Pancreas (tissue), 10 donors: Measurements from ENCODE around the gene ARID5A. TPM values are rescaled to one million over a fixed set of nuclear protein-coding genes. Genes with fewer than 3 reads are reported as not detected.

ENCODE experiments used
- ATAC-seq, 4 donors: fragments of 200-7000 bp; cut with Tn5 transposase; one replicate each; pipeline versions ENCODE4 v1.8.0 to v1.9.1; 2020; ENCODE audit warnings: mild to moderate bottlenecking in 4 of 4, moderate library complexity in 4 of 4
- DNase-seq, 6 donors: peaks; one replicate each; pipeline ENCODE4 v3.0.0-alpha.2; 2020
- FAIRE-seq: peaks from 2 replicates; lab custom pipeline; 2012; peaks lifted over from hg19 to GRCh38; lab: Jason Lieb, UNC
- H3K27ac ChIP-seq, 4 donors: fragments of 200-600 bp; sonication (generic); 1 replicate in 3 of 4; 2 replicates in 1 of 4; pipeline versions ENCODE4 v1.5.0 to v1.8.0; 2020
- H3K27me3 ChIP-seq, 4 donors: fragments of 200-600 bp; one replicate each; pipeline ENCODE4 v1.8.0; 2021
- H3K36me3 ChIP-seq, 3 donors: fragments of 200-600 bp; sonication (generic) in 1 of 3; one replicate each; pipeline versions ENCODE4 v1.5.0 to v1.8.0; 2020 to 2021
- H3K4me1 ChIP-seq, 3 donors: fragments of 200-600 bp; one replicate each; pipeline ENCODE4 v1.8.0; 2021
- H3K4me3 ChIP-seq, 4 donors: fragments of 200-600 bp; sonication (generic) in 2 of 4; one replicate each; pipeline versions ENCODE4 v1.5.0 to v1.8.0; 2020 to 2021
- H3K9me3 ChIP-seq, 4 donors: fragments of 200-600 bp; one replicate each; pipeline ENCODE4 v1.8.0; 2021
- CTCF ChIP-seq, 4 donors: fragments of 200-600 bp; sonication (generic) in 3 of 4; IDR thresholded peaks; one replicate each; pipeline versions ENCODE4 v1.5.0 to v1.8.0; 2021; ENCODE audit warnings: antibody characterized with exemption in 4 of 4
- WGBS, 2 donors: extraction: QIAGEN DNeasy Blood & Tissue Kit; methylation state at CpG; one replicate each; pipeline ENCODE4 v1.1.7; 2013; 5-methylcytosine and 5-hydroxymethylcytosine counted together
- intact Hi-C, 3 donors: fragments of 100-400 bp; cut with DNase I; formaldehyde crosslinking; loops; one replicate each; pipeline versions ENCODE4 v1.11.1 to v1.14.2; 2022
- polyA plus RNA-seq, 2 donors: library from polyadenylated mRNA; stranded (reverse); fragments of 200-250 nt; gene quantifications; one replicate each; pipeline ENCODE4 v1.2.3, GENCODE V29; 2013
- total RNA-seq, 6 donors: library from RNA; stranded (reverse); fragmentation: NEBNext Ultra II Directional in 4 of 6; extraction: Animal tissue kit (Norgen Biotek cat#: 25700) in 4 of 6; gene quantifications; one replicate each; pipeline versions ENCODE4 v1.2.1 to v1.2.4, GENCODE V29; 2021 to 2023
- donor health status: healthy with polysubstance abuse.
- donor health status: DM: no; HTN: no; CAD: no; lungs with moderate emphysema.
- donor health status: DM: no; HTN: no; CAD: no.
- donor health status: control.
- donor health status: control.
- donor health status: Bipolar disorder and iron deficiency.
- donor health status: DM: yes; HTN: yes; CAD: no.
- donor health status: DM: no; HTN: no; CAD: no.
- donor health status: DM: no; HTN: no; CAD: no.
- donor health status: DM: yes; HTN: yes; CAD: no.

ARID5A gene
- total and polyA plus RNA-seq, 8 donors = 3.3 to 20.7 (median 6.7) TPM

GRCh38 chr2:96534701-96535181 is 1.8 kb upstream of the ARID5A start:
- H3K27me3 ChIP-seq = no peaks in the 10 kb centered on the region
- intact Hi-C loops = no loop called here
- WGBS, 2 donors = 60% methylated on average over 5 of the region's 5 CpGs
- H3K4me3 ChIP-seq = no peak overlapping the region
- no peak for TF ChIP-seq CTCF (IDR thresholded peaks at IDR 0.05)
- H3K4me1 ChIP-seq = peaks cover 0 to 29% (median 3%) of the 10 kb centered on the region in 3 donors
- FAIRE-seq (no peak), DNase-seq (no peak), ATAC-seq (no peak)
- no peaks in the 10 kb centered on the region for H3K9me3 ChIP-seq
- no peaks in the 10 kb centered on the region for H3K36me3 ChIP-seq
- H3K27ac ChIP-seq = no peak overlapping the region

GRCh38 chr2:96535331-96535730 is 1.2 kb upstream of the ARID5A start:
- 77 to 84% methylated on average over 4 of the region's 4 CpGs for WGBS, 2 donors
- Histone ChIP-seq H3K4me3 (no peak overlapping the region), H3K4me1 (peaks cover 0 to 29% (median 3%) of the 10 kb centered on the region in 3 donors)

GRCh38 chr2:96537066-96537733 is 648 bp downstream of the ARID5A start:
- peak; percentile 35 to 64 (median 49) for ATAC-seq
- DNase-seq = peak in 5 of 6 donors; percentile 42 to 82 (median 67)
- no peaks in the 10 kb centered on the region for H3K27me3 ChIP-seq
- TF ChIP-seq CTCF (IDR thresholded peaks at IDR 0.05) = no peak
- intact Hi-C loops = no loop called here
- WGBS, 2 donors = 1% methylated on average over 52 to 61 of the region's 61 CpGs
- H3K4me3 ChIP-seq = peak overlapping the region; percentile 83 to 100 (median 97)
- peak overlapping the region; percentile 20 to 91 (median 71) for H3K27ac ChIP-seq
- H3K4me1 ChIP-seq = peaks cover 0 to 21% (median 0%) of the 10 kb centered on the region in 3 donors
- FAIRE-seq = no peak
- no peaks in the 10 kb centered on the region for H3K9me3 ChIP-seq
- no peaks in the 10 kb centered on the region for H3K36me3 ChIP-seq

More at GRCh38 chr2:96535331-96535730, 1.2 kb upstream of the ARID5A start:
- H3K36me3 ChIP-seq = no peaks in the 10 kb centered on the region
- no peak for ATAC-seq
- no peak for DNase-seq
- intact Hi-C loops = no loop called here
- no peaks in the 10 kb centered on the region for H3K9me3 ChIP-seq
- no peak for FAIRE-seq
- TF ChIP-seq CTCF (IDR thresholded peaks at IDR 0.05) = no peak
- no peak overlapping the region for H3K27ac ChIP-seq
- no peaks in the 10 kb centered on the region for H3K27me3 ChIP-seq

- Histone ChIP-seq H3K9me3 (no peaks in the 10 kb centered on the region), H3K27ac (peak overlapping the region in 3 of 4 donors; percentile 51 to 91 (median 91)), H3K27me3 (no peaks in the 10 kb centered on the region), H3K4me1 (peaks cover 0 to 14% (median 0%) of the 10 kb centered on the region in 3 donors), H3K36me3 (no peaks in the 10 kb centered on the region), H3K4me3 (peak overlapping the region; percentile 83 to 100 (median 97))
- DNase-seq (no peak), ATAC-seq (no peak), FAIRE-seq (no peak)
- WGBS, 2 donors = 39 to 45% methylated on average over 31 to 36 of the region's 36 CpGs
- intact Hi-C loops = no loop called here
- no peak for TF ChIP-seq CTCF (IDR thresholded peaks at IDR 0.05)
These were observed 1.4 kb downstream of the ARID5A start for GRCh38 chr2:96537734-96538486.
